HepG2 (cell line): Measurements from ENCODE around the gene FXYD4. TPM values are rescaled to one million over a fixed set of nuclear protein-coding genes. Genes with fewer than 3 reads are reported as not detected.

Experiments used
- EEA1 ChIP-seq: sonication (generic); formaldehyde crosslinking; IDR thresholded peaks from 2 replicates; pipeline ENCODE4 v1.5.1; 2020; ENCODE audit warnings: mild to moderate bottlenecking, missing genetic modification reagents, borderline replicate concordance
- FOXM1 ChIP-seq: sonication (generic); formaldehyde crosslinking; IDR thresholded peaks from 2 replicates; pipeline ENCODE4 v1.5.0; 2020; ENCODE audit warnings: missing genetic modification reagents
- IRF2 ChIP-seq: IDR thresholded peaks from 2 replicates; pipeline ENCODE4 v1.6.1; 2018; ENCODE audit warnings: missing genetic modification reagents, missing compliant biosample characterization
- JDP2 ChIP-seq: sonication (generic); formaldehyde crosslinking; IDR thresholded peaks from 2 replicates; pipeline ENCODE4 v1.8.1; 2022; ENCODE audit warnings: missing genetic modification reagents, borderline replicate concordance
- MXD4 ChIP-seq: IDR thresholded peaks from 2 replicates; pipeline ENCODE4 v1.6.1; 2016; ENCODE audit warnings: mild to moderate bottlenecking, missing biosample characterization, missing genetic modification reagents
- NFE2L1 ChIP-seq: sonication (generic); formaldehyde crosslinking; IDR thresholded peaks from 2 replicates; pipeline ENCODE4 v1.4.0; 2020; ENCODE audit warnings: missing genetic modification reagents, mild to moderate bottlenecking, borderline replicate concordance
- REL ChIP-seq: sonication (generic); formaldehyde crosslinking; conservative IDR thresholded peaks from 2 replicates; pipeline ENCODE4 v1.8.0; 2022; ENCODE audit warnings: mild to moderate bottlenecking, missing genetic modification reagents, moderate library complexity
- SETDB1 ChIP-seq: sonication (generic); formaldehyde crosslinking; IDR thresholded peaks from 2 replicates; pipeline ENCODE4 v1.5.1; 2020; ENCODE audit warnings: missing genetic modification reagents, mild to moderate bottlenecking, borderline replicate concordance
- SPEN ChIP-seq: sonication (generic); formaldehyde crosslinking; IDR thresholded peaks from 2 replicates; pipeline ENCODE4 v1.5.1; 2020; ENCODE audit warnings: low read depth, mild to moderate bottlenecking, missing genetic modification reagents
- ZBTB39 ChIP-seq: sonication (generic); formaldehyde crosslinking; IDR thresholded peaks from 2 replicates; pipeline ENCODE4 v1.5.0; 2020; ENCODE audit warnings: missing genetic modification reagents
- ZFP37 ChIP-seq: sonication (generic); formaldehyde crosslinking; IDR thresholded peaks from 2 replicates; pipeline ENCODE4 v1.4.0; 2020; ENCODE audit warnings: missing genetic modification reagents, borderline replicate concordance
- ZIK1 ChIP-seq: sonication (generic); formaldehyde crosslinking; IDR thresholded peaks from 2 replicates; pipeline ENCODE4 v1.5.0; 2020; ENCODE audit warnings: mild to moderate bottlenecking, low read depth, missing genetic modification reagents, borderline replicate concordance
- ZMAT5 ChIP-seq: sonication (generic); formaldehyde crosslinking; IDR thresholded peaks from 2 replicates; pipeline ENCODE4 v1.5.0; 2020; ENCODE audit warnings: mild to moderate bottlenecking, low read depth, missing genetic modification reagents, borderline replicate concordance
- ZNF382 ChIP-seq: sonication (generic); formaldehyde crosslinking; IDR thresholded peaks from 2 replicates; pipeline ENCODE4 v1.5.0; 2020; ENCODE audit warnings: missing genetic modification reagents, mild to moderate bottlenecking, borderline replicate concordance
- ZNF431 ChIP-seq: sonication (generic); formaldehyde crosslinking; IDR thresholded peaks from 2 replicates; pipeline ENCODE4 v1.9.0; 2022; ENCODE audit warnings: missing genetic modification reagents, low read depth, mild to moderate bottlenecking, borderline replicate concordance
- ZNF563 ChIP-seq: sonication (generic); formaldehyde crosslinking; IDR thresholded peaks from 2 replicates; pipeline ENCODE4 v1.8.0; 2022; ENCODE audit warnings: mild to moderate bottlenecking, moderate library complexity, missing genetic modification reagents
- polyA plus RNA-seq, 8 experiments: library from polyadenylated mRNA; depleted of rRNA in 3 of 8; stranded (reverse) in 7 of 8; unstranded in 1 of 8; fragments of >200 nt; fragmentation: Illumina TruSeq in 4 of 8; extraction: Trizol in 4 of 8; gene quantifications; 2 replicates each; pipeline versions ENCODE4 v1.2.1 to v1.2.3, GENCODE V29; 2011 to 2016; ENCODE audit warnings: low read depth in 4 of 8, missing spikeins in 1 of 8, mixed read lengths in 1 of 8; ENCODE audit not compliant: insufficient read depth in 1 of 8
- total RNA-seq, 5 experiments: library from RNA; depleted of rRNA; stranded (reverse); fragments of >200 nt; fragmentation: Illumina TruSeq; extraction: Trizol; gene quantifications; 2 replicates each; pipeline ENCODE4 v1.2.3, GENCODE V29; 2016; ENCODE audit warnings: low read depth in 1 of 5
- TF ChIP-seq, protein P1 (sequence below): fragments of 450-650 bp; IDR thresholded peaks from 2 replicates; pipeline ENCODE4 v1.6.1; 2017
- TF ChIP-seq, protein P2 (sequence below): sonication (generic); formaldehyde crosslinking; IDR thresholded peaks from 2 replicates; pipeline ENCODE4 v1.4.0; 2020; ENCODE audit warnings: low read depth, mild to moderate bottlenecking, missing genetic modification reagents
- TF ChIP-seq, protein P3 (sequence below), 2 experiments: IDR thresholded peaks; 2 replicates each; pipeline ENCODE4 v1.6.1; 2011 to 2012; ENCODE audit warnings: low read length in 2 of 2, borderline replicate concordance in 1 of 2, low read depth in 1 of 2, mild to moderate bottlenecking in 1 of 2, moderate library complexity in 1 of 2

FXYD4 gene
- total and polyA plus RNA-seq, 2 of the 13 experiments (the other 11 are each of a cell fraction or from before 2014, with no cell fraction given): not detected

DNA sequence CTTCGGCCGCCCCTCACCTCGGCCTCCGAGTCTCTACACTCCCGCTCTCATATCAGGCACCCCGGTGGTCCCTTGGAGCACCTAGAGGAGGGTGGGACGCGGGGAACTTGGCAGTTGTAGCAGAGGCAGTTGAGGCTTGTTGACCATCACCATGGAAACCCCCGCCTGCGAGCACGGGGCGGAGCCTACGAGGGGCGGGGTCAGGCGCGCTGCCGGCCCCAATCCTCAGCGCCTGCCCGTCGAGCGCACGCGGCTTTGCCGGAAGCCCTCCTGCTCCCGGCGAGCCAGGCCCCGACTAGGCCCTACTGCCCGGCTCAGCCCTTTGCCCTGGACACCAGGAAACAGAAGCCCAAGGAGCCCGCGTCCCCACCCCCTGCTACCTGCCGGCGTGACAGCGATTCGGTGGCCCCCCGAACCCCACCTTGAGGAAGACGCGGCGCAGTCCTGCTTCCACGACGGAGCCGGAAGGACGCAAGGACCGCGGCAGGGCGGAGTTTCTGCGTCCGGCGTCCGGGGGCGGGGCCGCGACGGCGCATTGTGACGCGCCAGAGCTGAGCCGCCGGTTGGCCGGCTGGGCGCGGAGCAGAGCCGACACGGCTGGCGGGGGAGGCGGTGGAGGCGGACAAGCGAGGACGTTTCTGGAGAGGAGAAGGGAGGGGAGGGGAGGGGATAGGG lies 37.4 kb downstream of the FXYD4 start, which contains the start of gene HNRNPF (continued):
- TF ChIP-seq, protein P1, sequence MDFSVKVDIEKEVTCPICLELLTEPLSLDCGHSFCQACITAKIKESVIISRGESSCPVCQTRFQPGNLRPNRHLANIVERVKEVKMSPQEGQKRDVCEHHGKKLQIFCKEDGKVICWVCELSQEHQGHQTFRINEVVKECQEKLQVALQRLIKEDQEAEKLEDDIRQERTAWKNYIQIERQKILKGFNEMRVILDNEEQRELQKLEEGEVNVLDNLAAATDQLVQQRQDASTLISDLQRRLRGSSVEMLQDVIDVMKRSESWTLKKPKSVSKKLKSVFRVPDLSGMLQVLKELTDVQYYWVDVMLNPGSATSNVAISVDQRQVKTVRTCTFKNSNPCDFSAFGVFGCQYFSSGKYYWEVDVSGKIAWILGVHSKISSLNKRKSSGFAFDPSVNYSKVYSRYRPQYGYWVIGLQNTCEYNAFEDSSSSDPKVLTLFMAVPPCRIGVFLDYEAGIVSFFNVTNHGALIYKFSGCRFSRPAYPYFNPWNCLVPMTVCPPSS: no peak
- TF ChIP-seq ZNF382 (CRISPR knock-in tag): no peak
- TF ChIP-seq ZNF431 (CRISPR knock-in tag): peak; percentile 58; the same call in 1 of the 2 replicates
- TF ChIP-seq SETDB1 (CRISPR knock-in tag): no peak
- TF ChIP-seq ZBTB39 (CRISPR knock-in tag): 0 out of 2 replicates have a peak, but pooled peaks have one; percentile 46
- TF ChIP-seq, protein P2, sequence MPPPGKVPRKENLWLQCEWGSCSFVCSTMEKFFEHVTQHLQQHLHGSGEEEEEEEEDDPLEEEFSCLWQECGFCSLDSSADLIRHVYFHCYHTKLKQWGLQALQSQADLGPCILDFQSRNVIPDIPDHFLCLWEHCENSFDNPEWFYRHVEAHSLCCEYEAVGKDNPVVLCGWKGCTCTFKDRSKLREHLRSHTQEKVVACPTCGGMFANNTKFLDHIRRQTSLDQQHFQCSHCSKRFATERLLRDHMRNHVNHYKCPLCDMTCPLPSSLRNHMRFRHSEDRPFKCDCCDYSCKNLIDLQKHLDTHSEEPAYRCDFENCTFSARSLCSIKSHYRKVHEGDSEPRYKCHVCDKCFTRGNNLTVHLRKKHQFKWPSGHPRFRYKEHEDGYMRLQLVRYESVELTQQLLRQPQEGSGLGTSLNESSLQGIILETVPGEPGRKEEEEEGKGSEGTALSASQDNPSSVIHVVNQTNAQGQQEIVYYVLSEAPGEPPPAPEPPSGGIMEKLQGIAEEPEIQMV (CRISPR knock-in tag): peak; percentile 73
- peak; percentile 78 for TF ChIP-seq SPEN (CRISPR knock-in tag)
- 0 out of 2 replicates have a peak, but pooled peaks have one; percentile 63 for TF ChIP-seq FOXM1 (CRISPR knock-in tag)
- peak; percentile 74; the same call in 1 of the 2 replicates for TF ChIP-seq REL
- TF ChIP-seq ZNF563 (CRISPR knock-in tag): peak; percentile 88
- peak; percentile 75; the same call in 1 of the 2 replicates for TF ChIP-seq EEA1 (CRISPR knock-in tag)
- TF ChIP-seq NFE2L1: peak; percentile 37; the same call in 1 of the 2 replicates
- peak; percentile 84; the same call in 1 of the 2 replicates for TF ChIP-seq ZIK1 (CRISPR knock-in tag)
- no peak for TF ChIP-seq JDP2
- TF ChIP-seq MXD4 (CRISPR knock-in tag): peak; percentile 66; the same call in 1 of the 2 replicates
- peak; percentile 27; the same call in 1 of the 2 replicates for TF ChIP-seq IRF2 (CRISPR knock-in tag)
- TF ChIP-seq, protein P3, sequence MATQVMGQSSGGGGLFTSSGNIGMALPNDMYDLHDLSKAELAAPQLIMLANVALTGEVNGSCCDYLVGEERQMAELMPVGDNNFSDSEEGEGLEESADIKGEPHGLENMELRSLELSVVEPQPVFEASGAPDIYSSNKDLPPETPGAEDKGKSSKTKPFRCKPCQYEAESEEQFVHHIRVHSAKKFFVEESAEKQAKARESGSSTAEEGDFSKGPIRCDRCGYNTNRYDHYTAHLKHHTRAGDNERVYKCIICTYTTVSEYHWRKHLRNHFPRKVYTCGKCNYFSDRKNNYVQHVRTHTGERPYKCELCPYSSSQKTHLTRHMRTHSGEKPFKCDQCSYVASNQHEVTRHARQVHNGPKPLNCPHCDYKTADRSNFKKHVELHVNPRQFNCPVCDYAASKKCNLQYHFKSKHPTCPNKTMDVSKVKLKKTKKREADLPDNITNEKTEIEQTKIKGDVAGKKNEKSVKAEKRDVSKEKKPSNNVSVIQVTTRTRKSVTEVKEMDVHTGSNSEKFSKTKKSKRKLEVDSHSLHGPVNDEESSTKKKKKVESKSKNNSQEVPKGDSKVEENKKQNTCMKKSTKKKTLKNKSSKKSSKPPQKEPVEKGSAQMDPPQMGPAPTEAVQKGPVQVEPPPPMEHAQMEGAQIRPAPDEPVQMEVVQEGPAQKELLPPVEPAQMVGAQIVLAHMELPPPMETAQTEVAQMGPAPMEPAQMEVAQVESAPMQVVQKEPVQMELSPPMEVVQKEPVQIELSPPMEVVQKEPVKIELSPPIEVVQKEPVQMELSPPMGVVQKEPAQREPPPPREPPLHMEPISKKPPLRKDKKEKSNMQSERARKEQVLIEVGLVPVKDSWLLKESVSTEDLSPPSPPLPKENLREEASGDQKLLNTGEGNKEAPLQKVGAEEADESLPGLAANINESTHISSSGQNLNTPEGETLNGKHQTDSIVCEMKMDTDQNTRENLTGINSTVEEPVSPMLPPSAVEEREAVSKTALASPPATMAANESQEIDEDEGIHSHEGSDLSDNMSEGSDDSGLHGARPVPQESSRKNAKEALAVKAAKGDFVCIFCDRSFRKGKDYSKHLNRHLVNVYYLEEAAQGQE (IDR thresholded peaks at IDR 0.05; ENCODE audit: borderline replicate concordance in 1 of 2, low read depth in 1 of 2, low read length in 2 of 2): no peak
- 0 out of 2 replicates have a peak, but pooled peaks have one; percentile 65 for TF ChIP-seq ZFP37 (CRISPR knock-in tag)
- TF ChIP-seq ZMAT5 (CRISPR knock-in tag): no peak
